ENCODE results near the gene C6orf58.

The C6orf58 gene

DNA sequence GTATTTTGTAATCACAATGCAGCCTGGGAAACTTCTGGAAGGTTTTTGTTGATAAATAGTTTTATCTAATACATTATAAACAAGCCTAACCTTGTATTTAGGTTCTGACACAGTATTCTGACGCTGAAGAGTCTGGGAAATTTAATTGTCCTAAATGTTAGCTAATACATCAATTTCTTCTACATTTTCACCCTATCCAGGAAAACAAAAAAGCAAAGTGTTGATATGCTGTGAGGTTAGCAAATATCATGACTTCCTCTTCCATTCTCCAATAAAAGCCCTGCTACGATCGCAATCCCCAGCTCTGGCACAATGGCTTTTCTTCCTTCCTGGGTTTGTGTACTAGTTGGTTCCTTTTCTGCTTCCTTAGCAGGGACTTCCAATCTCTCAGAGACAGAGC is at the start of gene C6orf58:
Gene C6orf58, plus strand, starts transcription at position 301 of the 400 bp plus-strand sequence. Its CDS starts 12 bp downstream, at position 313.
- no peak for DNase-seq

DNA sequence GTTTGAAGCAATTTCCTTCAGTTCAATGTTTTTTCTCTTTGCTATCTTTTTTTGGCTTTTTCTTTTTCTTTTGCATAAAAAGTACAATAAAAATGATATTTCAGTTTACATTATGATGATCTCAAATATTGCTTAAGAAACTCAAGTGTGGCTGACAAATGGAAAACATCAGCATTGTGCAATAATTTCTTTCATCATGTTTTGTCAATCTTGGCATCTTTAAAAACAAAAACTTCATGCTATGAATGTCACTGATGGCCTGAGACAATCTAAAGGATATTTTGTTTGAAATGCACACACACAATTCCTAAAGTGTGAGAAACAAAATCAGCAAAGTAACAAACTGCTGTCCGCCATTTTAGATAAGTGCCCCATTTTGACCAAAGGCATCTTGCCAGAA is 44.0 kb upstream of the C6orf58 start:
- no peak for DNase-seq

DNA sequence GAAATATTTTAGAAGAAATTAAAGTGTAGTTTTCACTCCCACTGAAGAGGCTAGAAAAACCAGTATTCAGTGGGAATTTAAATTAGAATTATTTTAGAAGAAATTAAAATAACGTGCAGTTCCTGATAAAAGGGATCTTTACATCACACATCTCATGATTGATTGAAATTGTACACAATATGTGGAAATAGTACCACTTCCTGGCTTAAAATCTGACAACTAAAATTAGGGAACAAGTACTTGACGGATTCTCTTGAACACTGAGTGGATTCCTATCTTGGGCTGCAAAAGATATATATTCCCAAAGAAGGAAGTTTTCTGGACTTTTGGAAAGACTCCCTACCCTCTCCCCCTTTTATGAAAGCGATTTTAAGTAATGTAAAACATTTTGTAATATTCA is 43.2 kb upstream of the C6orf58 start:
- no peak for DNase-seq

DNA sequence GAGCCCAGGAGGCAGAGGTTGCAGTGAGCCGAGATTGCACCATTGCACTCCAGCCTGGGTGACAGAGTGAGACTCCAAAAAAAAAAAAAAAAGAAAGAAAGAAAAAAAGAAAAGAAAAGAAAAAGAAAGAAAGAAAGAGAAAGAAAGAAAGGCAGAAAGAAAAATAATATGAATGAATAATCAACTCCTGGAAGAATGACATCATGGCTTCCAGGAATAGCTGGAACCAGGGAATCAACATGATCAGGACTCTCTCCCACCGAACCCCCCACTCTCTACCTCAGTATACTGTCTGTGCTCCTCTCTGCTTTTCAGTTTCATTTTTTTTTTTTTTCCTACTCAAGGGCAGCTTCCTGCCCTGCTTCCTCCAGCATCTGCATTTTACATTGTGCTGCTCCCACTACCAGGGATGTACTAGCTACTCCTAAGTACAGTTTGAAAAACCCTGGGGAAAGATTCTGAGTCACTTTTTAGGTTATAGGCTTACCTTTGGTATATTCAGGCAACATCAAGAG is 38.2 kb upstream of the C6orf58 start:
- no peak for DNase-seq

DNA sequence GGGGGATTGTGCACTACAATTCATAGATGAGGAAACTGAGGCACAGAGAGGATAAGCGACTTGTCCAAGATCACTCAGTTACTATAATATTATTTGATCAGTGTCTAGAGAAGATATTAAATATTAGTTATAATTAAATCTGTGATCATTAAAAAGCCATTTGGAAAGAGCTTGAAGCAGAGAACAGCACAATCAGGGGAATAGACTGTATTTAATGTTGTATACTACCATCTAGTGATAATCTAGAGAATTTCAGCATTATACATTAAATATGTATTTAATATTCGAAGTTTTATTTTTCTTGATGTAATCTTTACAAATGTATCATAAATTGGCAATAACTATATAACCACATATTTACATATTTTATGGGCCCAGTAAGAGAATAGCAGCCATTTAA is 37.7 kb upstream of the C6orf58 start:
- no peak for DNase-seq

DNA sequence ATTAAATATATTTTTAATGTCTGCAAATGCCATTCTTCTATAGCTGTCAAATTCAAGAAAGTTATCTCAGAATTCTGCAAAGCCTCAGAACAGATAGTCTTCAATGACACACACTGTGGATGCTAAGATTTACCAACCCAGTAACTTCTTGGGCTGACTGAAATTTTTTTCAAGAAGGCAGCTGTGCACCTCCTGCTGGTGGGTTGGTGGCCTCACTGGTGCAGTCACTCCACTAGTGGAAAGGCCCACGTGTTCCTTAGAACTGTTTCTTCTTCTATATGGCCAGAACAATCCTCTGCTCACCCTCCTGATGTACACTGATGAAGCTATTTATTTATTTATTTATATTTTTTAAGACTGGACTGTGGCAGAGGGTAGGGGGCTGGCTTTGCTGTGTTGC is 29.8 kb upstream of the C6orf58 start:
- DNase-seq = peak; percentile 14

DNA sequence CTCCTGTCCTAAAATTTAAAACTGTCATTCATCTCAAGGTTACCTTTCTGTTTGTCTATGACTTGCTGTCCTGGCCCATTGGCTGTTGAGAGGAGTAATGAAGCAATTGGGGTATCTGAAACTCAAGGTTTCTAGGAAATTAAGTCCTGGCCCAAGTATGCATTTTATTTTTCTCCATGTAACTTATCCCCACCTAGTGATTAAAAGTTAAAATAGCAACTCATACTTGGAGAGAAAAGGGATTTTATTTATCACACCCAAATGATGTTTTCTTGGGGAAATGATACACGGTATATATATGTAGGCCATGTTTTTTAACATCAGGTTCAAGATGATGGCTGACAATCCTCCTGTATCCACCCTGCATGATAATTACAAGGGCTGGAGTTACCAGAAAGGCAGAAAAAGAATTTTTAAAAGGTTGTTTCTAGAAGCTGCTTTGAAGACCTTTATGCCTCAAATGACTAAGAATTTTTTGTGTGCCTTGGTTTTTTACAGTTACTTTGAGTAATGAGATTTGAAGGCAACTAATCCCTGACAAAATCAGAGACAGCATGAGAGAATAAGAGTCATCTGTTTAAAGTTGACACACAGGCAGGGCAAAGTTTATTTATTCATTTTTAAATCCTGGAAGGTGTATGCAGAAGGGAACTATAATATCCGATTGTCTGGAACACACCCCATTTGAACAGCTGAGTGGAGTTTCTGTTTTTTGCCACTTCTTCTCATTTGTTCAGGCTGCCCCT is 28.9 kb upstream of the C6orf58 start:
- DNase-seq = no peak

DNA sequence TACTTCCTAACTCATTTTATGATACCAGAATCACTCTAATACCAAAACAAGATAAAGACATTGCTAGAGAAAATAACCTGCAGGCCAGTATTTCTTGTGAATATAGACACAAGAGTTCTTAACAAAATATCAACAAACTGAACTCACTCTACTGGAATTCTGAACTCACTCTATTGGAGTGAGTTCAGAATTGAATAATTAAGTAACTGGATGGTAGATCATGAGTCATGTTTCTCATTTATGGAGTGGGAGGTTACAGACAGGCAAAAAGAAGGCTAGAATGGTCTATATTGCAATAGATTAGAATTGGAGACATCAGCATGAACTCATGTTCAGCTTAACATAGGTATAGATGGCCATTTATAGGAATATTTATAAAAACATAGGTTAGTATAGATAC is 26.6 kb upstream of the C6orf58 start:
- DNase-seq = no peak

DNA sequence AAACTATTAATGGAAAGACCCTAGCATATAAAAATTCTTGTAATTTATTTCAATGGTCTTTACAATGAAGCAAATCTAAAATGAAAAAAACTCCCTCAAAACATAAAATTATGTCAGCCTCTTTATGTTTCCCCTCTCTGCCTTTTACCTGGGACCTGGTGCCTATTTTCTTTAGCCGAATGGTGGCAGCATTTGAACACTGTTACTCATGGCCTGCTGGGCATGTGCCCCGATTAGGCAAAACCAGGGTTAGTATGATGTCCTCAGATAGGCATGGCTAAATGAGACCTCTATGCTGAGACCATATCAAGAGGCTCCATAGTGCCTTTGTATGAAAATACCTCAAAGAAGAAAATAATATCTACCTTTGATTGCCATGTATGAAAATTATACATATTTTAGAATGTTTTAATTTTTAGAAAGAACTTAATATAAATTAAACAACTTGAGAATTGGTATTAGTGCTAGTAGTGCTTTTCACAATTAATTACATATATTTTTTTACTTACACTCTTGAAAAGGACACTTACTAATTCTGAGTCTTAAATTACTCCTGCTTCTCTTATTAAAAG is 22.5 kb upstream of the C6orf58 start:
- DNase-seq = no peak

DNA sequence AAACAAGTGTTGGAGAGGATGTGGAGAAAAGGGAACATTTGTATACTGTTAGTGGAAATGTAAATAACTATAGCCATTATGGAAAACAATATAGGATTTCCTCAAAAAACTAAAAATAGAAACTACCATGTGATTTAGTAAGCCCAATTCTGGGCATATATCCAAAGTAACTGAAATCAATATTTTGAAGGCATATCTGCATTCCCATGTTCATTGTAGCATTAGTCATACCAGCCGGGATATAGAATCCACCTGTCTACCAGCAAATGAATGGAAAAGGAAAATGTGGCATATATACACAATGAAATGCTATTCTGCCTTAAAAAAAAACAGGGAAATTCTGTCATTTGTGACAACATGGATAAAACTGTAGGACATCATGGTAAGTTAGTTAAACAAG is 15.3 kb upstream of the C6orf58 start:
- DNase-seq = no peak

DNA sequence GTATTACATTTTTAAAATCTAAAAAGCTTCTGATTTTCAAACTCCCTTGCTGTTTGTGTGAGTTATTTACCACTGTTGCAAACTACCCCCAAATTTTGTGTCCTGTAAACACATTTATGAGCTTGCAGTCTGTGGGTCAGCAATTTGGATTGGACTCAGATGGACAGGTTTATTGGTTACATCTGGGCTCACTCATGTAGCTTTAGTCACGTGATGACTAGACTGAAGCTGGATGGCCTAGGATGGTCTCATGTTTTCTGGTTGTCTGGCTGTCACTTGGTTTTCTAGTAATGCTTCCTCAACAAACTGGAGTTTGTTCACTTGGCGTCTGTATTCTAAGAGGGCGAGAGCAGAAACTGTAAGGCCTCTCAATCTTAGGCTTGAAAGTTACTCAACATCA is 12.2 kb upstream of the C6orf58 start:
- no peak for DNase-seq

DNA sequence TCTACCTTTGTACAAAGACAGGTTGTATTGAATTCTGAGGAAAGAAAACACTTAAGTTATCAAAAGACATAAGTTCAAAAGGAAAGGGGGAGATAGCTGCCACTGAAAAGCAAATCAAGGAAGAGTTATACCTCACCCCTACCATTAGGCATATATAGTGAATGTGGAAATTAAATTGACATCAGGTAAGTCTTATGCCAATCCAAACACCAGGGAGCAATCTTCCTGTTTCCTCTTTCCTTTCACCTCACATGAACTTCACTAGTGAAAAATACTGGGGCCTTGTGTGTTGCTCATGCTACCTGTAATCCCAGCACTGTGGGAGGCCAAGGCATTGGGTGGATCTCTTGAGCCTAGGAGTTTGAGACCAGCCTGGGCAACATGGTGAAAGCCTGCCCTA is 10.9 kb upstream of the C6orf58 start:
- no peak for DNase-seq

DNA sequence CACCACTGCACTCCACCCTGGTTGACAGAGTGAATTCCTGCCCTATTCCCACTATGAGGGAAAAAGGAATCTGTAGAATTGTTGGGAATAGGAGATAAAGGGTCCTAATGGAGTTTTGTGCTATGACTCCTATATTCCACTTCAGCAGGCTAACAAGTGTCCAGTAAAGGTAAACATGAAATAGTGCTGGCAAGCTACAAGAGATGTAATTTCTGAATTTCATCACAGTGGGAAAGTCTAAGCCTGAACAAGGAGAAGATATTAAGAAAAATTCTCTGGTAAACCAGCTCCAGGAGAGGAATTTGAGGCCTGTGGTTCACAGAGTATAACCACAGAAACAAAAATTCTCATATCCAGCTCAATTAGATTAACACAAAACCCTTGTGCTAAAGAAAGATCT is 10.3 kb upstream of the C6orf58 start:
- DNase-seq = no peak

DNA sequence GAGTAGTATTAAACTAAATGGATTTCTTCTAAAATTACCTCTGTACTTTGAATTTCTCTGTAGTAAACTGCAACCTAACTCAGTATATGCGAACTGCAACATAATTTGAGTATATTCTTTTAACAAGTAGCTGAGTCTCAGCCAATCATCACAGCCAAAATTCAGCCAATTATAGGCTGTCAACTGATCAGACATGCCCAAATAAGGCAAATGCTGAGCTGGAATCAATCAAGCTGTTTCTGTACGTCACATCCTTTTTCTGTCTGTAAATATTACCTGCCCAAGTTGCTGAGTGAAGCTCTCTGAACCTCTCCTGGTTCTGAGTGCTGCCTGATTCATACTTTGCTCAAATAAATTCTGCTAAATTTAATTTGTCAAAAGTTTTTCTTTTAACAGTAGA is 9.5 kb upstream of the C6orf58 start:
- no peak for DNase-seq

DNA sequence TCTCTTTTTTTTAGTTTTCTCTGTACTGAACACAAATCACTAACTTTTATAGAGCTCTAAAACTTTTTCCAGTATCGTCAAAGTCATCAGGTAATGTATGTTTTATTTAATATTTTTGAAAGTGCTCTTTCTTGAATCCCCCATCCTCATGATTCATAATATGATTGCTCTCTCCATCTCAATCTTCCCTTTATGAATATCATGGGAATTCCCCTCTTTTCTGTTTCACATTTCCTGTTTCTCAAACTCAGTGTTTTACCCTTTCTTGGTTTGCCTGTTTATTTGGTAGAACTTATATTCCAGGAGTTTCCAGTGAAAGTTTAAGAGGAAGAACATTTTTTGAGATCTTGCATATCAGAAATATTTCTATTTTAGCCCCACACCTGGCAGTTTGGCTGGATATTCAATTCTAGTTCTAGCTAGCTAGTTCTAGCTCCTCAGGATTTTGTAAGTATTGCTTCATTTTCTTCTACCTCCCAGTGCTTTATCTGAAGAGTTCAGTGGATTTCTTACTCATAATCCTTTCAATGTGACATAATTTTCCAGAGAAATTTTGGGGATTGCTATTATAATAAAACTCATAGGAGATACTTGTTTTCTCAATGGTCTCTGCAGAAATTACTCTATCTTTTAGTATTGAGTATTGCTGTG is 6.1 kb upstream of the C6orf58 start:
- no peak for DNase-seq

DNA sequence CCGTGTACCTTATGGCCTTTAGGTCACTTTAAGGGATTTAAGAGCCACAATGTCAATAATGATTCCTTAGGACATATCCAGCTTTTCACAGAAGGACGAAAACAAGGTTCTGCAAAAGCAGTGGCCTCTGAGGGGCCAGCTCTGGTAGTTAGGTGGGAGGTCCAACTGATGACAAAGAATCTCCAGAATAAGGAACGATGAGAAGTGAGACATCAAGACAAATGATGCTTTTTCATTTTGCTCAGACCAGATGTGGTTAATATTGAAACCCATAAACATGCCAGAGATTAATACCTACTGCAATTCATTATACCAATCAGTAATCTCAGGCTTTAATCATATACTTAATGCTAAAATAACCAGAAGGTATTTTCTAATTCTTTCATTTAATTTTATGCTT is 1.9 kb downstream of the C6orf58 start:
- DNase-seq = no peak

DNA sequence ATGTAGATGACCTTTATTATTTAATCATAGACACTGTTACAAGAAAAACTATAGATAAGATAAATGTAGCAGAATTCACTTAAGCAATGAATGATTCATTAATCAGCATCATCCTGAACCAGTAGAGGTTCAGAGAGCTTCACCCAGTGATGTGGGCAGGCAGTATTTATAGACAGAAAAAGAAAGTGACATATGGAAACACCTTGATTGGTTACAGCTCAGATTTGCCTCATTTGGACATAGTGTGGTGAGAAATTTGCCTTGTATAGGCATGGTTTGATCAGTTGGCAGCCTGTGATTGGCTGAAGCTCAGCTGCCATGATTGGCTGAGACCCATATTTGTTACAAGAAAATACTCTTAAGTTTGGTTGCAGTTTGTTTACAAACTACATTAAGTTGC is 4.6 kb downstream of the C6orf58 start:
- no peak for DNase-seq

DNA sequence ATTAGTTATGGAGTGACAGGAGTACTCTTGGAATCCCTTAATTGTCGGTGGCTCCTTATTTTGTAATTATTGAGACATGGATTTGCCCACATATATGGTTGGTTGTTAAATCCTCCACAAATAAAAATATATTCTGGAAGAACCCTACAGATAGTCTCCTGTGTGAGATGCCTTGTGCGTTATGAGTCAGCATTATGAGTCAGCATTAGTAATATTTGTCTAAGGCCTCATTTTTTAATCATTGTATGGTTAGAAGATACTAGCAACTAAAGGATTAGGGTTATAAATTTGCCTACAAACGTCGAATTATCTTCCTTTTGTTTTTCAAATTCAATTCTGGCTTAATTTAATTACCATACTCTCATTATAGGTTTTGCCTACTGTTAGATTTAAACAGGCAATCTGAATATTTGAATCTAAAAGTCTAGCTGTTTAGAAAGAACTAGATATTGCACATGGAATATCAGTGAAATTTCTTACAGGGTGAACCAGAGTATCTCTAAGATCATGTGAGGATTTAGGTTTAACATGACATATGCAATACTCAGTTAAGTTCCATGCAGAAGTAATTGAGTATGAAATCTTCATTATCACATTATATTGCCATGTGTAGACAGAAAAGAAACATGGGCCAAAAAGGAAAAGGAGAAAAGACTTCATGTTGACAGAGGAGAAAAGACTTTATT is 5.9 kb downstream of the C6orf58 start:
- DNase-seq = no peak

DNA sequence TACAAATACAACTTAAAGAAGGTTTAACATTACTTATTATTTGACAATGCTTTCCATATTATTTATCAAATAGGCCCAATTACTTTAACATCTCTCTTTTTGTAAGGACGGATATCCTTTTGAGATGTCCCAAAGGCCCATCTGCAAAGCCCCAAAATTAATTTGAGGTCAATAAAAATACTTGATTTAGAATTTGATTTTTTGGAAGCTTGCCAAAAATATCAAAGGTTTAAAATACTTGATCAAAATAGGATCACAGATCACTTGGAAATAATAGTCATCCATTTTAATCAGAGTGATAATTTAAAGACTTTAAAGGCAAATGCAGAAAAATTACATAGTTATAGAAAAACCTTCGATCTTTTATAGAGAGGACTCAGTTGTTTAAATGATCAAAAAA is 8.1 kb downstream of the C6orf58 start:
- no peak for DNase-seq

DNA sequence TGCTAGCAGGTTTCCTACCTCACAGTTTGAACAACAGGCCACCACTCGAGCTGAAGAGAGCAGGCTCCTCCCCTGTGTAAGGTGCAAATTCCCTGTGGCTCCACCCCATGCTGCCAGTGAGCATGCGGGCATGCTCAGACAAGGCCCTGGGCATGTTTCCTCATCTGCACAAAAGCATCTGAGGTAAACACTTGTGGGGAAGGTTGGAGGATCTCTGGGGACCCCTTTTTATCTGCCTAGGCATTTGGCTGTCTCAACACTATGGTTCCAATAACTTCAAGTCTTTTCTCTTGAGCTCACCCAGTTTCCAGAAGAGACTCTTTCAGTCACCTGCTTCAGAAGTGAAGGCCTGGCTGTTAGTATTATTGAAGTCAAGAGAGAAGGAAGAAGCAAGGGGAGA is 9.4 kb downstream of the C6orf58 start:
- DNase-seq = no peak

DNA sequence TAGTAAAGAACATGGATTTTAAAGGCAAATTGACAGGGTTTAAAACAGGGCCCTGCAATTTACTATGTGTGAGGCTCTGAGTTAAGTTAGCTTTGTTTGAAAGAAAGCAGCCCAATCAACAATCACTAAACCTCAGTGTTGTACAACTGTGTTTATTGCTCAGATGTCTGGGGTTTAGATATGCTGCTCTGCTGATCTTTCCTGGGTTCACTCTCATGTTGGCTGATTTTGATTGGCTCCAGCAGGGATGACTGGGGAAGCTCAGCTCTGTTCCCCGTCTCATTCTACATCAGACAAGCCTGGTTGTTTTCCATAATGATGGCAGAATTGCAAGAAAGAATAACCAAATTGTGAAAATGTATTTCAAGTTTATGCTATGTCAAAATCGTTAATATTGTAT is 10.9 kb downstream of the C6orf58 start:
- no peak for DNase-seq

DNA sequence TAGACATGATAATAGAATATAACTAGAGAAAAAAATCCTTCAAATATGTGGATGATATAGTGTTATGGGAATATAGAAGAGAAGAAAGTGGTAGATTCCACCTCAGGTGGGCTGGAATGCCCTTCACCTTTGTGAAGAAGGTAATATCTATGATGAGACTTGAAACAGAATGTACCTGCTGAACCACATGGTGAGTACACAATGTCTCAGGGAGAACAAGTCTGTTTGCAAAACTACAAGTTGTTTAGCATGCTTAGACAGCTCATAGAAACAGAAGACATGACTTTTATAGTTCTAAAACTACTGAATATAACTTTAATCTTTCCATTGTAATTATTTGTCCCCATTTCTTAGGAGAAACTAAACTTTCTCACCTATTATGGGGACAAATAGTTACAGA is 12.2 kb downstream of the C6orf58 start:
- DNase-seq = no peak

DNA sequence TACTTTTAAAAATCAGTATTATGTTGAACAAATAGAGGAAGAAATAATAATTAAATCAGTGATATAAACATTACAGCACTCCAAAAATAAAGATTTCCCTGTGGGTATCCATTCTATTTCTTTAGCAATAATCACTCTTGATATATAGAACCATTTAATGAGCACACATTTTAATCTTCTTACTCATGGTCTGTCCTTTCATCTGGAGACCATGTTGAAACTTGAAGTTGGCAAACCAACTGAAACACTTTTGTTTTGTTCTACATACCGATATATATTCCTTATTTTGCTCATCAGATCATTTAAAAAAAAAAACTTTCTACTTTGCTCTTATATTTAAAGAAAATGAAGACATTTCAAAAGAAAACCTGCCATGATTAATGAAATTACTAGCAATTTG is 13.4 kb downstream of the C6orf58 start:
- no peak for DNase-seq

DNA sequence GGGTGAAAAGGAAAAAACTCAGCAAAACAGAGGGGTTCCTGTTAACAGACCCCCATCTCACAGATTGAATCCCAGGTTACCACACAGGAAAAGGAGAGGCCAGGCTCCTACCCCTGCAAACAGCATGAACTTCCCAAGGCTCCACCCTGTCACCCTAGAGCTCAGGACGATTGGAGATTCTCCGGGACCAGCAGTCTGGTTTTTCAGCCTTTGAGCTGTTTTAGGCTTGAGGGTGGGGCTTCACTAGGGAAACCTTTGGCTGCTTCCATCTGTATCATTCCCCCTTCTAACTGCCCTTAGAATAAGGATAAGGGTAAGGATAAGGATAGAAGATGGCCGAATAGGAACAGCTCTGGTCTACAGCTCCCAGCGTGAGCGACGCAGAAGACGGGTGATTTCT is 16.0 kb downstream of the C6orf58 start:
- DNase-seq = no peak

All from activated naive CD4-positive, alpha-beta T cell treated with anti-CD3 and anti-CD28 coated beads, Interleukin-2, amount 50 U/mL, for 16 hours (primary cell).